GM23338 (cell line): ENCODE data around the gene STEEP1. TPM values are rescaled to one million over a fixed set of nuclear protein-coding genes. Genes with fewer than 3 reads are reported as not detected.

ENCODE experiments used
- ATAC-seq: fragments of 200-7000 bp; cut with Tn5 transposase; 3 replicates; pipeline ENCODE4 v1.9.1; 2020
- DNase-seq: peaks from one replicate; pipeline ENCODE4 v3.0.0-alpha.2; 2015; ENCODE audit warnings: low spot score
- H2AFZ ChIP-seq: fragments of 200-600 bp; sonication (generic); 2 replicates; pipeline ENCODE4 v1.8.0; 2016; ENCODE audit warnings: antibody characterized with exemption, mild to moderate bottlenecking, moderate library complexity
- H3F3A ChIP-seq: fragments of 200-600 bp; sonication (generic); replicated peaks from 2 replicates; pipeline ENCODE4 v1.8.0; 2017; ENCODE audit warnings: antibody characterized with exemption, mixed run types, low read depth
- H3K27ac ChIP-seq: fragments of 200-600 bp; sonication (generic); 2 replicates; pipeline ENCODE4 v1.6.1; 2016; ENCODE audit warnings: low read depth
- H3K27me3 ChIP-seq: fragments of 200-600 bp; sonication (generic); 2 replicates; pipeline ENCODE4 v1.8.0; 2016; ENCODE audit warnings: mild to moderate bottlenecking, mixed run types, moderate library complexity; ENCODE audit not compliant: insufficient read depth
- H3K36me3 ChIP-seq: fragments of 200-600 bp; sonication (generic); 2 replicates; pipeline ENCODE4 v1.8.0; 2016; ENCODE audit warnings: mild to moderate bottlenecking; ENCODE audit not compliant: insufficient read depth
- H3K4me1 ChIP-seq: fragments of 200-600 bp; sonication (generic); 2 replicates; pipeline ENCODE4 v1.8.0; 2016; ENCODE audit warnings: mild to moderate bottlenecking, moderate library complexity; ENCODE audit not compliant: insufficient read depth
- H3K4me2 ChIP-seq: fragments of 200-600 bp; sonication (generic); 2 replicates; pipeline ENCODE4 v1.7.1; 2017; ENCODE audit warnings: mixed run types
- H3K4me3 ChIP-seq: fragments of 200-600 bp; sonication (generic); 2 replicates; pipeline ENCODE4 v1.6.1; 2016; ENCODE audit warnings: mixed run types
- H3K79me2 ChIP-seq: fragments of 200-600 bp; sonication (generic); replicated peaks from 2 replicates; pipeline ENCODE4 v1.8.0; 2017; ENCODE audit warnings: mild to moderate bottlenecking; ENCODE audit not compliant: insufficient read depth
- H3K9me2 ChIP-seq: fragments of 200-600 bp; sonication (generic); 2 replicates; pipeline ENCODE4 v1.8.0; 2017; ENCODE audit not compliant: insufficient read depth
- H4K20me1 ChIP-seq: fragments of 200-600 bp; sonication (generic); replicated peaks from 2 replicates; pipeline ENCODE4 v1.8.0; 2017; ENCODE audit warnings: mild to moderate bottlenecking; ENCODE audit not compliant: insufficient read depth
- H3K27ac Mint-ChIP-seq: 2 replicates; pipeline ENCODE4 v1.8.0; 2020; ENCODE audit warnings: inconsistent platforms, mild to moderate bottlenecking, moderate library complexity, mixed read lengths
- H3K27me3 Mint-ChIP-seq: 3 replicates; pipeline ENCODE4 v1.8.0; 2022; ENCODE audit warnings: low read depth, mild to moderate bottlenecking, moderate library complexity, mixed read lengths, inconsistent platforms; ENCODE audit not compliant: insufficient read depth, poor library complexity
- H3K36me3 Mint-ChIP-seq: 3 replicates; pipeline ENCODE4 v1.8.0; 2021; ENCODE audit warnings: low read depth, mild to moderate bottlenecking, inconsistent platforms, moderate library complexity, mixed read lengths
- H3K4me1 Mint-ChIP-seq: 3 replicates; pipeline ENCODE4 v1.8.0; 2020; ENCODE audit warnings: mild to moderate bottlenecking, inconsistent platforms, mixed read lengths
- H3K4me3 Mint-ChIP-seq: 3 replicates; pipeline ENCODE4 v1.8.0; 2021; ENCODE audit warnings: moderate library complexity, mild to moderate bottlenecking, inconsistent platforms, mixed read lengths
- H3K9me3 Mint-ChIP-seq: 3 replicates; pipeline ENCODE4 v1.8.0; 2020; ENCODE audit warnings: moderate library complexity, mild to moderate bottlenecking, inconsistent platforms, mixed read lengths
- CREB1 ChIP-seq: fragments of 250-450 bp; sonication (Bioruptor Pico); IDR thresholded peaks from 2 replicates; pipeline ENCODE4 v1.5.0; 2020; ENCODE audit warnings: low read depth, mild to moderate bottlenecking, moderate library complexity
- EZH2 ChIP-seq: fragments of 200-600 bp; sonication (generic); IDR thresholded peaks from one replicate; pipeline ENCODE4 v1.8.0; 2017; ENCODE audit warnings: antibody characterized with exemption, mild to moderate bottlenecking, low read depth; ENCODE audit not compliant: unreplicated experiment
- EZH2phosphoT487 ChIP-seq: fragments of 200-600 bp; sonication (generic); IDR thresholded peaks from one replicate; pipeline ENCODE4 v1.8.1; 2018; ENCODE audit warnings: antibody characterized with exemption; ENCODE audit not compliant: unreplicated experiment
- JUNB ChIP-seq: IDR thresholded peaks from one replicate; pipeline ENCODE4 v1.6.1; 2016; ENCODE audit warnings: antibody characterized with exemption; ENCODE audit not compliant: unreplicated experiment
- NANOG ChIP-seq: IDR thresholded peaks from 2 replicates; pipeline ENCODE4 v1.6.1; 2016; ENCODE audit warnings: antibody characterized with exemption, borderline replicate concordance
- POLR2AphosphoS5 ChIP-seq: IDR thresholded peaks from 2 replicates; pipeline ENCODE4 v1.6.1; 2016; ENCODE audit warnings: antibody characterized with exemption, low read depth
- STAT1 ChIP-seq: IDR thresholded peaks from one replicate; pipeline ENCODE4 v1.6.1; 2016; ENCODE audit warnings: antibody characterized with exemption; ENCODE audit not compliant: unreplicated experiment
- ZNF114 ChIP-seq: fragments of 250-450 bp; sonication (Bioruptor Pico); IDR thresholded peaks from 2 replicates; pipeline ENCODE4 v1.5.0; 2020; ENCODE audit warnings: mild to moderate bottlenecking, moderate library complexity
- ZNF331 ChIP-seq: fragments of 250-450 bp; sonication (Bioruptor Pico); IDR thresholded peaks from 2 replicates; pipeline ENCODE4 v1.5.0; 2020; ENCODE audit warnings: low read depth, mild to moderate bottlenecking, moderate library complexity
- polyA plus RNA-seq: library from polyadenylated mRNA; unstranded; fragments of >200 nt; fragmentation: Nextera tagmentation; extraction: Ambion mirVana; gene quantifications from 2 replicates; pipeline ENCODE4 v1.2.1, GENCODE V29; 2016
- total RNA-seq: library from RNA; depleted of rRNA; stranded (reverse); fragments of >200 nt; shearing (Covaris generic); gene quantifications from 2 replicates; pipeline ENCODE4 v1.2.3, GENCODE V29; 2014
- TF ChIP-seq, protein P1 (sequence below): fragments of 250-450 bp; sonication (Bioruptor Pico); IDR thresholded peaks from 2 replicates; pipeline ENCODE4 v1.5.0; 2020; ENCODE audit warnings: mild to moderate bottlenecking, moderate library complexity
- TF ChIP-seq, protein P2 (sequence below): IDR thresholded peaks from 2 replicates; pipeline ENCODE4 v1.6.1; 2016; ENCODE audit warnings: antibody characterized with exemption
- TF ChIP-seq, protein P3 (sequence below), 2 experiments: fragments of 200-600 bp in 1 of 2; sonication (generic) in 1 of 2; conservative IDR thresholded peaks; 2 replicates each; pipeline versions ENCODE4 v1.5.1 to v1.6.1; 2016 to 2017; ENCODE audit warnings: antibody characterized with exemption in 2 of 2, low read depth in 2 of 2, mild to moderate bottlenecking in 2 of 2, moderate library complexity in 1 of 2
- TF ChIP-seq, protein P4 (sequence below): IDR thresholded peaks from one replicate; pipeline ENCODE4 v1.6.1; 2018; ENCODE audit warnings: antibody characterized with exemption; ENCODE audit not compliant: unreplicated experiment

The STEEP1 gene
- total and polyA plus RNA-seq, 2 experiments from 2014 or later = 16.6 to 42.3 TPM

GRCh38 chrX:119497185-119497584, 68.0 kb downstream of the STEEP1 start:
- Histone ChIP-seq H4K20me1 (no peaks in the 10 kb centered on the region), H3K27me3 (no peaks in the 10 kb centered on the region), H3K4me2 (no peak overlapping the region), H3K9me2 (no peaks in the 10 kb centered on the region), H3K36me3 (no peaks in the 10 kb centered on the region), H3K4me3 (no peak overlapping the region), H3F3A (no peaks in the 10 kb centered on the region), H3K4me1 (no peaks in the 10 kb centered on the region), H2AFZ (no peak overlapping the region), H3K27ac (no peak overlapping the region), H3K79me2 (no peaks in the 10 kb centered on the region)
- Mint-ChIP-seq H3K4me1 (no peaks in the 10 kb centered on the region; the same call in 2 of the 3 replicates), H3K27me3 (peaks cover 8% of the 10 kb centered on the region), H3K9me3 (no peaks in the 10 kb centered on the region), H3K27ac (no peak overlapping the region), H3K36me3 (no peaks in the 10 kb centered on the region), H3K4me3 (no peak overlapping the region)
- no peak for ATAC-seq
- TF ChIP-seq, protein P1, sequence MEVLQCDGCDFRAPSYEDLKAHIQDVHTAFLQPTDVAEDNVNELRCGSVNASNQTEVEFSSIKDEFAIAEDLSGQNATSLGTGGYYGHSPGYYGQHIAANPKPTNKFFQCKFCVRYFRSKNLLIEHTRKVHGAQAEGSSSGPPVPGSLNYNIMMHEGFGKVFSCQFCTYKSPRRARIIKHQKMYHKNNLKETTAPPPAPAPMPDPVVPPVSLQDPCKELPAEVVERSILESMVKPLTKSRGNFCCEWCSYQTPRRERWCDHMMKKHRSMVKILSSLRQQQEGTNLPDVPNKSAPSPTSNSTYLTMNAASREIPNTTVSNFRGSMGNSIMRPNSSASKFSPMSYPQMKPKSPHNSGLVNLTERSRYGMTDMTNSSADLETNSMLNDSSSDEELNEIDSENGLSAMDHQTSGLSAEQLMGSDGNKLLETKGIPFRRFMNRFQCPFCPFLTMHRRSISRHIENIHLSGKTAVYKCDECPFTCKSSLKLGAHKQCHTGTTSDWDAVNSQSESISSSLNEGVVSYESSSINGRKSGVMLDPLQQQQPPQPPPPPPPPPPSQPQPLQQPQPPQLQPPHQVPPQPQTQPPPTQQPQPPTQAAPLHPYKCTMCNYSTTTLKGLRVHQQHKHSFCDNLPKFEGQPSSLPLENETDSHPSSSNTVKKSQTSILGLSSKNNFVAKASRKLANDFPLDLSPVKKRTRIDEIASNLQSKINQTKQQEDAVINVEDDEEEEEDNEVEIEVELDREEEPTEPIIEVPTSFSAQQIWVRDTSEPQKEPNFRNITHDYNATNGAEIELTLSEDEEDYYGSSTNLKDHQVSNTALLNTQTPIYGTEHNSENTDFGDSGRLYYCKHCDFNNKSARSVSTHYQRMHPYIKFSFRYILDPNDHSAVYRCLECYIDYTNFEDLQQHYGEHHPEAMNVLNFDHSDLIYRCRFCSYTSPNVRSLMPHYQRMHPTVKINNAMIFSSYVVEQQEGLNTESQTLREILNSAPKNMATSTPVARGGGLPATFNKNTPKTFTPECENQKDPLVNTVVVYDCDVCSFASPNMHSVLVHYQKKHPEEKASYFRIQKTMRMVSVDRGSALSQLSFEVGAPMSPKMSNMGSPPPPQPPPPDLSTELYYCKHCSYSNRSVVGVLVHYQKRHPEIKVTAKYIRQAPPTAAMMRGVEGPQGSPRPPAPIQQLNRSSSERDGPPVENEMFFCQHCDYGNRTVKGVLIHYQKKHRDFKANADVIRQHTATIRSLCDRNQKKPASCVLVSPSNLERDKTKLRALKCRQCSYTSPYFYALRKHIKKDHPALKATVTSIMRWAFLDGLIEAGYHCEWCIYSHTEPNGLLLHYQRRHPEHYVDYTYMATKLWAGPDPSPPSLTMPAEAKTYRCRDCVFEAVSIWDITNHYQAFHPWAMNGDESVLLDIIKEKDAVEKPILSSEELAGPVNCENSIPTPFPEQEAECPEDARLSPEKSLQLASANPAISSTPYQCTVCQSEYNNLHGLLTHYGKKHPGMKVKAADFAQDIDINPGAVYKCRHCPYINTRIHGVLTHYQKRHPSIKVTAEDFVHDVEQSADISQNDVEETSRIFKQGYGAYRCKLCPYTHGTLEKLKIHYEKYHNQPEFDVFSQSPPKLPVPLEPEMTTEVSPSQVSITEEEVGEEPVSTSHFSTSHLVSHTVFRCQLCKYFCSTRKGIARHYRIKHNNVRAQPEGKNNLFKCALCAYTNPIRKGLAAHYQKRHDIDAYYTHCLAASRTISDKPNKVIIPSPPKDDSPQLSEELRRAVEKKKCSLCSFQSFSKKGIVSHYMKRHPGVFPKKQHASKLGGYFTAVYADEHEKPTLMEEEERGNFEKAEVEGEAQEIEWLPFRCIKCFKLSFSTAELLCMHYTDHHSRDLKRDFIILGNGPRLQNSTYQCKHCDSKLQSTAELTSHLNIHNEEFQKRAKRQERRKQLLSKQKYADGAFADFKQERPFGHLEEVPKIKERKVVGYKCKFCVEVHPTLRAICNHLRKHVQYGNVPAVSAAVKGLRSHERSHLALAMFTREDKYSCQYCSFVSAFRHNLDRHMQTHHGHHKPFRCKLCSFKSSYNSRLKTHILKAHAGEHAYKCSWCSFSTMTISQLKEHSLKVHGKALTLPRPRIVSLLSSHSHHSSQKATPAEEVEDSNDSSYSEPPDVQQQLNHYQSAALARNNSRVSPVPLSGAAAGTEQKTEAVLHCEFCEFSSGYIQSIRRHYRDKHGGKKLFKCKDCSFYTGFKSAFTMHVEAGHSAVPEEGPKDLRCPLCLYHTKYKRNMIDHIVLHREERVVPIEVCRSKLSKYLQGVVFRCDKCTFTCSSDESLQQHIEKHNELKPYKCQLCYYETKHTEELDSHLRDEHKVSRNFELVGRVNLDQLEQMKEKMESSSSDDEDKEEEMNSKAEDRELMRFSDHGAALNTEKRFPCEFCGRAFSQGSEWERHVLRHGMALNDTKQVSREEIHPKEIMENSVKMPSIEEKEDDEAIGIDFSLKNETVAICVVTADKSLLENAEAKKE (CRISPR knock-in tag) = no peak
- no peak for TF ChIP-seq ZNF114
- no peak for TF ChIP-seq JUNB
- TF ChIP-seq POLR2AphosphoS5 = no peak
- no peak for TF ChIP-seq NANOG
- TF ChIP-seq EZH2 = no peak
- TF ChIP-seq CREB1 = no peak
- TF ChIP-seq, protein P2, sequence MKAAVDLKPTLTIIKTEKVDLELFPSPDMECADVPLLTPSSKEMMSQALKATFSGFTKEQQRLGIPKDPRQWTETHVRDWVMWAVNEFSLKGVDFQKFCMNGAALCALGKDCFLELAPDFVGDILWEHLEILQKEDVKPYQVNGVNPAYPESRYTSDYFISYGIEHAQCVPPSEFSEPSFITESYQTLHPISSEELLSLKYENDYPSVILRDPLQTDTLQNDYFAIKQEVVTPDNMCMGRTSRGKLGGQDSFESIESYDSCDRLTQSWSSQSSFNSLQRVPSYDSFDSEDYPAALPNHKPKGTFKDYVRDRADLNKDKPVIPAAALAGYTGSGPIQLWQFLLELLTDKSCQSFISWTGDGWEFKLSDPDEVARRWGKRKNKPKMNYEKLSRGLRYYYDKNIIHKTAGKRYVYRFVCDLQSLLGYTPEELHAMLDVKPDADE = no peak
- TF ChIP-seq, protein P3, sequence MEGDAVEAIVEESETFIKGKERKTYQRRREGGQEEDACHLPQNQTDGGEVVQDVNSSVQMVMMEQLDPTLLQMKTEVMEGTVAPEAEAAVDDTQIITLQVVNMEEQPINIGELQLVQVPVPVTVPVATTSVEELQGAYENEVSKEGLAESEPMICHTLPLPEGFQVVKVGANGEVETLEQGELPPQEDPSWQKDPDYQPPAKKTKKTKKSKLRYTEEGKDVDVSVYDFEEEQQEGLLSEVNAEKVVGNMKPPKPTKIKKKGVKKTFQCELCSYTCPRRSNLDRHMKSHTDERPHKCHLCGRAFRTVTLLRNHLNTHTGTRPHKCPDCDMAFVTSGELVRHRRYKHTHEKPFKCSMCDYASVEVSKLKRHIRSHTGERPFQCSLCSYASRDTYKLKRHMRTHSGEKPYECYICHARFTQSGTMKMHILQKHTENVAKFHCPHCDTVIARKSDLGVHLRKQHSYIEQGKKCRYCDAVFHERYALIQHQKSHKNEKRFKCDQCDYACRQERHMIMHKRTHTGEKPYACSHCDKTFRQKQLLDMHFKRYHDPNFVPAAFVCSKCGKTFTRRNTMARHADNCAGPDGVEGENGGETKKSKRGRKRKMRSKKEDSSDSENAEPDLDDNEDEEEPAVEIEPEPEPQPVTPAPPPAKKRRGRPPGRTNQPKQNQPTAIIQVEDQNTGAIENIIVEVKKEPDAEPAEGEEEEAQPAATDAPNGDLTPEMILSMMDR (conservative IDR thresholded peaks at IDR 0.05; ENCODE audit: low read depth in 2 of 2) = no peak
- TF ChIP-seq EZH2phosphoT487 = no peak
- TF ChIP-seq ZNF331 (CRISPR knock-in tag) = no peak
- TF ChIP-seq STAT1 = no peak
- TF ChIP-seq, protein P4, sequence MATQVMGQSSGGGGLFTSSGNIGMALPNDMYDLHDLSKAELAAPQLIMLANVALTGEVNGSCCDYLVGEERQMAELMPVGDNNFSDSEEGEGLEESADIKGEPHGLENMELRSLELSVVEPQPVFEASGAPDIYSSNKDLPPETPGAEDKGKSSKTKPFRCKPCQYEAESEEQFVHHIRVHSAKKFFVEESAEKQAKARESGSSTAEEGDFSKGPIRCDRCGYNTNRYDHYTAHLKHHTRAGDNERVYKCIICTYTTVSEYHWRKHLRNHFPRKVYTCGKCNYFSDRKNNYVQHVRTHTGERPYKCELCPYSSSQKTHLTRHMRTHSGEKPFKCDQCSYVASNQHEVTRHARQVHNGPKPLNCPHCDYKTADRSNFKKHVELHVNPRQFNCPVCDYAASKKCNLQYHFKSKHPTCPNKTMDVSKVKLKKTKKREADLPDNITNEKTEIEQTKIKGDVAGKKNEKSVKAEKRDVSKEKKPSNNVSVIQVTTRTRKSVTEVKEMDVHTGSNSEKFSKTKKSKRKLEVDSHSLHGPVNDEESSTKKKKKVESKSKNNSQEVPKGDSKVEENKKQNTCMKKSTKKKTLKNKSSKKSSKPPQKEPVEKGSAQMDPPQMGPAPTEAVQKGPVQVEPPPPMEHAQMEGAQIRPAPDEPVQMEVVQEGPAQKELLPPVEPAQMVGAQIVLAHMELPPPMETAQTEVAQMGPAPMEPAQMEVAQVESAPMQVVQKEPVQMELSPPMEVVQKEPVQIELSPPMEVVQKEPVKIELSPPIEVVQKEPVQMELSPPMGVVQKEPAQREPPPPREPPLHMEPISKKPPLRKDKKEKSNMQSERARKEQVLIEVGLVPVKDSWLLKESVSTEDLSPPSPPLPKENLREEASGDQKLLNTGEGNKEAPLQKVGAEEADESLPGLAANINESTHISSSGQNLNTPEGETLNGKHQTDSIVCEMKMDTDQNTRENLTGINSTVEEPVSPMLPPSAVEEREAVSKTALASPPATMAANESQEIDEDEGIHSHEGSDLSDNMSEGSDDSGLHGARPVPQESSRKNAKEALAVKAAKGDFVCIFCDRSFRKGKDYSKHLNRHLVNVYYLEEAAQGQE = no peak
- no peak for DNase-seq
